Jurkat, Clone E6-1 (cell line): Measurements from ENCODE around the gene NIN.
"Not testable (repeated sequence)": the region's sequence is repeated elsewhere in the genome, so short reads cannot be mapped to it uniquely, and the experiment has no call there.

Source experiments
- DNase-seq: peaks from one replicate; pipeline ENCODE4 v3.0.0-alpha.2; 2011; ENCODE audit warnings: low read depth, low spot score
- H3K4me3 ChIP-seq: 2 replicates; pipeline ENCODE4 v1.5.1; 2011; ENCODE audit warnings: mild to moderate bottlenecking, low read length, control low read depth, moderate library complexity

The NIN gene

GRCh38 chr14:50694260-50694659 is 136.7 kb downstream of the NIN start:
- H3K4me3 ChIP-seq, DNase-seq: not testable (repeated sequence)

DNA sequence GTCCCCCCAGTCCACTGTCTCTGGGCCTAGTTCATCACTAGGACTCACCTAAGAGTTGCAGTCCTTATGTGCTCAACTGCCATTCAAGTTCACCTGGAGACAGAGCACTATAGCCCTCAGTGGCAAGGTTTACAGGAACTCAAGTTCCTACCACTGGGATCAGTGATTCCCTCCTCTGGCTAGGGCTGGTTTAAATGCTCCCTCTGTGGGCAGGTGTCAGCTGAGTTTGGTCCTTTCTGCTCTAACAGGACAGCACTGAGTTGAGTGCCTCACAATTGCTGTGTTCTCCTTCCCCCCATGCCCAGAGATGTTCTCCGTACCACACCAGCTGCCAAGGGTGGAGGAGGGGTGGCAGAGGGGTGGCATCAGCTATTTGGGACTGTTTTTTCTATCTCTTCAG is 142.1 kb downstream of the NIN start:
- DNase-seq = no peak
- no peak overlapping the region for H3K4me3 ChIP-seq

- DNase-seq = no peak
- H3K4me3 ChIP-seq = no peak overlapping the region
These were observed 151.3 kb downstream of the NIN start for GRCh38 chr14:50679674-50680073.

DNA sequence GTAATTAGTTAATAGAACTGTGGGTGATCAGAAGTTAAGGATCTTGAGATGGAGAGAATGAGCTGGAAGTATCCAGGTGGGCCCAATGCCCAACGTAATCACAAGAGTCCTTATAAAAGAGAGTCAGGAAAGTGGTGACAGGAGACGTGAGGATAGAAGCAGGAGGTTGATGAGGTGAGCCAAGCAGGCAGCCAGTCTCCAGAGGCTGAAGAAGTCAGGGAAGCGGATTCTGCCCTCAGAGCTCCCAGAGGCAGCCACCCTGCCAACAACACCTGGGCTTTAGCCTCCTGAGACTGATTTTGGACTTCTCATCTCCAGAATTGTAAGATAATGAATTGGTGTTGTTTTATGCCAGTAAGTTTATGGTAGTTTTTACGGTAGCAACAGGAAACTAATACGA is 152.8 kb downstream of the NIN start:
- DNase-seq = no peak
- H3K4me3 ChIP-seq = no peak overlapping the region

- no peak overlapping the region for H3K4me3 ChIP-seq
- no peak for DNase-seq
These were observed 153.4 kb downstream of the NIN start for GRCh38 chr14:50677527-50678063.

DNA sequence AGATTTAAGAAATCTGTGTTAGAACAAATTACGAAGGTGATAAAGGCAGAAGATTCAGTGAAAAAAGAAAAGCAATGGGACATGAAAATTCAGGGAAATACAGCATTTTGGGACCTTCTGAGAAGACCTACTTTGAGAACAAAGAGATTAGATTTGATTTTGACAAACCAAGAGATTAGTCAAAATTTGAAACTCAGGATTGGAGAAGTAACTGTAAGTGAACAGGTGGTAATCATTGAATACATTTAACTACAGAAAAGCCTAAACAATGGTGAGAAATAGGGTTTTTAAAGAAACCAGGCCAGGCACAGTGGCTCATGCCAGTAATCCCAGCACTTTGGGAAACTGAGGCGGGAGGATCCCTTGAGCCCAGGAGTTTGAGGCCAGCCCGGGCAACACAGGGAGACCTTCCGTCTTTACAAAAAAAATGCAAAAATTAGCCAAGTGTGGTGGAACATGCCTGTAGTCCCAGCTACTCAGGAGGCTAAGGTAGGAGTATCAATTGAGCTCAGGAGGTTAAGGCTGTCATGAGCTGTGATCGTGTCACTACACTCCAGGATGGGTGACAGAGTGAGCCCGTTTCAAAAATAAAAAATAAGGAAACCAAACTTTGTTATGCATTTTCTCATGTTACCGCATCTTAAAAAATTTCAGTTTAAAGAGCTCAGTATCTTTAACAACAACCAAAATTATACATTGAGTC is 154.0 kb downstream of the NIN start:
- H3K4me3 ChIP-seq = no peak overlapping the region

DNA sequence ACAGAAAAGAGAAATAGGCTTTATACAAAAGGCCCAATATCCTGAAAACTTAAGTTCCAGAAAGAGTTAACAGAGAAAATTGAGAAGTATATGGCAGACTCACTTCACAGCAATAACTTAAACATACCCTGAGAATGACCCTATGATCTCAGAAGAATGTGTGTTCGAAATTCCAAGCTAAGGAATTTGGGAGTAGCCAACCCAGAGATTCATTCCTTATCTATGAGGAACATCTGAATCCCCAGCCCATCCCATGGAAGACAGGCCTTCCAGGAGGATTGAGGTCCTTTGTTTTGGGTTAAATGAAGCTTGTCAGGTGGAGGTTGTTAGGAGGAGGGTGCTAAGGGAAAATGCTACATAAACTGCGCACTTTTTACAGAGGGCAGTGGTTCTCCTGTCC is 155.4 kb downstream of the NIN start:
- no peak overlapping the region for H3K4me3 ChIP-seq
- no peak for DNase-seq

More for the DNA sequence above, 154.0 kb downstream of the NIN start:
- DNase-seq = no peak

GRCh38 chr14:50670866-50671256 is 160.1 kb downstream of the NIN start:
- no peak for DNase-seq
- H3K4me3 ChIP-seq = no peak overlapping the region

DNA sequence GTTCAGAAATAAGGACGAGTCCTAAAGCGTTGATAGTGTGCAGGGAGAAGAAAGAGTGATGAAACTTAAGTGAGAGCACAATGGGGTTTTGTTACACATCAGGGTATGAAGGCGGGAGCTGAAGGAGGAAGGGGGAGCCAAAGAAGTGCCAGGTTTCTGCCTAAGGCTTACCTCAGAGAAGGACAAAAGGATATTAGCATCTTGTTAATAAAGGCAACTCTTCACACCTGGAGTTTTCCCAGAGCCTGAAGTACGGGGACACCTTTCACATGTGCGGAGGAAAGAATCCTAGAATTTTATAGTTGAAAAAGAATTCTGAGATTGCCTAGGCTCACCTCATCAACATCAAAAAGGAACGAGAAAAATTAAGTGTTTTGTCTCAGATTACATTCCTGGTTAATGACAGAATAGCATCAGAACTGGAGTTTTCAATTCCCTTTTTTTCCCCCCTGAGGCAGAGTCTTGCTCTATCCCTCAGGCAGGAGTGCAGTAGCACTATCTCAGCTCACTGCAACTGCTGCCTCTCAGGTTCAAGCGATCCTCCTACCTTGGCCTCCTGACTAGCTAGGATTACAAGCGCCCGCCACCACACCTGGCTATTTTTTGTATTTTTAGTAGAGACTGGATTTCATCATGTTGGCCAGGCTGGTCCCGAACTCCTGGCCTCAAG is 160.6 kb downstream of the NIN start:
- no peak overlapping the region for H3K4me3 ChIP-seq
- no peak for DNase-seq
